ENCODE data around the gene GPN3. TPM values are rescaled to one million over a fixed set of nuclear protein-coding genes. Genes with fewer than 3 reads are reported as not detected.

GPN3 gene
- total RNA-seq, 2 experiments from 2014 or later = 2.7 to 2.8 TPM

- ATAC-seq (ENCODE audit: poor library complexity) (no peak), DNase-seq (peak in 2 of 14 experiments; percentile 12 to 14)
- H3K27me3 ChIP-seq (ENCODE audit: control insufficient read depth in 1 of 2, insufficient read depth in 2 of 2, low read length in 2 of 2) = no peaks in the 10 kb centered on the region
- POLR2A ChIA-PET = interaction anchor here (0.6 to 3.8 kb wide), 3 partner anchors 31 to 49 kb away, joined by 3 to 115 read pairs (median 3); partner anchors contain the start of genes ARPC3, FAM216A and GPN3
- Mint-ChIP-seq H3K27me3 (no peaks in the 10 kb centered on the region), H3K4me3 (peak overlapping the region; percentile 81), H3K36me3 (ENCODE audit: low read depth) (peaks cover 35% of the 10 kb centered on the region), H3K4me1 (ENCODE audit: low read depth) (peaks cover 39% of the 10 kb centered on the region), H3K27ac (peak overlapping the region; percentile 90), H3K9me3 (no peaks in the 10 kb centered on the region)
- H3K36me3 ChIP-seq (ENCODE audit: insufficient read depth, low read length) = peaks cover 24% of the 10 kb centered on the region
- no peak for TF ChIP-seq CTCF (IDR thresholded peaks at IDR 0.05)
- CTCF ChIA-PET = interaction anchor here (0.7 to 6.2 kb wide), 6 partner anchors 30 to 389 kb away, joined by 3 to 48 read pairs (median 9); partner anchors contain the start of genes ARPC3, FAM216A and GPN3
- intact Hi-C loops (cut with DNase I, micrococcal nuclease) = no loop called here
- H3K4me3 ChIP-seq (ENCODE audit: low read length) = no peak overlapping the region
- no peaks in the 10 kb centered on the region for H3K9me3 ChIP-seq (ENCODE audit: control insufficient read depth in 1 of 2, insufficient read depth in 1 of 2, low read length in 2 of 2)
- no peak overlapping the region for H3K27ac ChIP-seq (ENCODE audit: low read depth in 1 of 2, low read length in 2 of 2)
- peaks cover 24% of the 10 kb centered on the region for H3K4me1 ChIP-seq (ENCODE audit: insufficient read depth, low read length)
These were observed 31.1 kb upstream of the GPN3 start for GRCh38 chr12:110498984-110499706.

GRCh38 chr12:110475426-110475825 lies 7.4 kb upstream of the GPN3 start:
- intact Hi-C loops (cut with DNase I, micrococcal nuclease) = no loop called here
- ChIA-PET POLR2A (no interaction called here), CTCF (no interaction called here)
- H3K27me3 Mint-ChIP-seq = no peaks in the 10 kb centered on the region
- H3K27ac Mint-ChIP-seq = no peak overlapping the region
- DNase-seq = no peak
- H3K27ac ChIP-seq (ENCODE audit: low read depth in 1 of 2, low read length in 2 of 2) = no peak overlapping the region
- H3K36me3 ChIP-seq (ENCODE audit: insufficient read depth, low read length) = no peaks in the 10 kb centered on the region
- H3K27me3 ChIP-seq (ENCODE audit: control insufficient read depth in 1 of 2, insufficient read depth in 2 of 2, low read length in 2 of 2) = no peaks in the 10 kb centered on the region
- H3K9me3 ChIP-seq (ENCODE audit: control insufficient read depth in 1 of 2, insufficient read depth in 1 of 2, low read length in 2 of 2) = no peaks in the 10 kb centered on the region
- no peak for TF ChIP-seq CTCF (IDR thresholded peaks at IDR 0.05)
- peaks cover 4% of the 10 kb centered on the region for H3K36me3 Mint-ChIP-seq (ENCODE audit: low read depth)
- no peaks in the 10 kb centered on the region for H3K9me3 Mint-ChIP-seq
- H3K4me3 Mint-ChIP-seq = no peak overlapping the region
- ATAC-seq (ENCODE audit: poor library complexity) = no peak
- H3K4me1 Mint-ChIP-seq (ENCODE audit: low read depth) = peaks cover 4% of the 10 kb centered on the region
- no peaks in the 10 kb centered on the region for H3K4me1 ChIP-seq (ENCODE audit: insufficient read depth, low read length)
- no peak overlapping the region for H3K4me3 ChIP-seq (ENCODE audit: low read length)

- H3K27me3 Mint-ChIP-seq = no peaks in the 10 kb centered on the region
- peak overlapping the region; percentile 72 for H3K4me3 ChIP-seq (ENCODE audit: low read length)
- H3K4me1 ChIP-seq (ENCODE audit: insufficient read depth, low read length) = peaks cover 29% of the 10 kb centered on the region
- ATAC-seq (ENCODE audit: poor library complexity) = no peak
- no peaks in the 10 kb centered on the region for H3K27me3 ChIP-seq (ENCODE audit: control insufficient read depth in 1 of 2, insufficient read depth in 2 of 2, low read length in 2 of 2)
- peak overlapping the region in 1 of 2 donors; percentile 92 for H3K27ac ChIP-seq (ENCODE audit: low read depth in 1 of 2, low read length in 2 of 2)
- H3K36me3 Mint-ChIP-seq (ENCODE audit: low read depth) = peaks cover 23% of the 10 kb centered on the region
- H3K36me3 ChIP-seq (ENCODE audit: insufficient read depth, low read length) = peaks cover 19% of the 10 kb centered on the region
- peak overlapping the region; percentile 97 for H3K4me3 Mint-ChIP-seq
- no peaks in the 10 kb centered on the region for H3K9me3 Mint-ChIP-seq
- DNase-seq = no peak
- H3K27ac Mint-ChIP-seq = peak overlapping the region; percentile 88
- peaks cover 33% of the 10 kb centered on the region for H3K4me1 Mint-ChIP-seq (ENCODE audit: low read depth)
- intact Hi-C loops (cut with DNase I, micrococcal nuclease) = loop anchor here (1.0 to 2.0 kb wide), 7 partner anchors 18 to 231 kb away; partner anchors contain the start of genes ARPC3 (in 1 of the 2), RAD9B (in 1 of the 2) and VPS29 (in 1 of the 2)
- CTCF ChIA-PET = interaction anchor here (1.0 to 7.4 kb wide), 10 partner anchors 10 to 133 kb away, joined by 3 to 98 read pairs (median 10); partner anchors contain the start of genes ARPC3, RAD9B and VPS29
- H3K9me3 ChIP-seq (ENCODE audit: control insufficient read depth in 1 of 2, insufficient read depth in 1 of 2, low read length in 2 of 2) = no peaks in the 10 kb centered on the region
- POLR2A ChIA-PET = interaction anchor here (0.6 to 4.9 kb wide), 38 partner anchors 10 to 1374 kb away, joined by 3 to 117 read pairs (median 8); partner anchors contain the start of genes ANAPC7, ARPC3, HVCN1 and MAPKAPK5
- no peak for TF ChIP-seq CTCF (IDR thresholded peaks at IDR 0.05)
These were observed 227 bp downstream of the GPN3 start for GRCh38 chr12:110467847-110468213.
